A204.1 (cell line): ENCODE data around the gene ADARB1.

Source experiments
- FAIRE-seq: peaks from 2 replicates; lab custom pipeline; 2012; peaks lifted over from hg19 to GRCh38; lab: Jason Lieb, UNC

ADARB1 gene

DNA sequence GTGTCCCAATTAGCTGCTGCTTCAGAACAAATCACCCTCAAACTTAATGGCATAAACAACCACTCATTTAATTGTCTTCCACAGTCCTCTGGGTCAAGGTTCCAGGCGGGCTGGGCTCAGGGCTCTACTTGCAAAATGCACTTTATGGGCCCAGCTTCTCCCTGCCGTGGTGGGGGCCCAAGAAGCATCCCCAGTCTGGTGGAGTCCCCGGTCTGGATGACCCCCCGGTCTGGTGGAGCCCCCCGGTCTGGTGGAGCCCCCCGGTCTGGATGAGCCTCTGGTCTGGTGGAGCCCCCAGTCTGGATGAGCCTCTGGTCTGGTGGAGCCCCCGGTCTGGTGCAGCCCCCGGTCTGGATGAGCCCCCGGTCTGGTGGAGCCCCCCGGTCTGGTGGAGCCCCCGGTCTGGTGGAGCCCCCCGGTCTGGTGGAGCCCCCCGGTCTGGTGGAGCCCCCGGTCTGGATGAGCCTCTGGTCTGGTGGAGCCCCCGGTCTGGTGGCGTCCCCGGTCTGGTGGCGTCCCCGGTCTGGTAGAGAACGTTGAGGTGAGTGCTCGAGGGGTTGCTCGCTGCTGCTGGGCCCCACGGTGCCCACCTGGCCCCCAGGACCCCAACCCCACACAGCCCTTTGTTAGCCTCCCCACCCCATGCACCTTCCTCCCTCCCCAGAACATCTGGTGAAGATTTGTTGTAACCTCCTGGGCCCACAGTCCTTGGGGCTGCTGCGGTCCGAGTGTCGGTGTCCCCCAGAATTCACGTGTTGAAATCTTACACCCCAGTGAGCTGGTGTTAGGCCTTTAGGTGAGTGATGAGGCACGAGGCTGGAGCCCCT, 179.5 kb downstream of the ADARB1 start:
- no peak for FAIRE-seq

- FAIRE-seq = no peak
Observed at GRCh38 chr21:45254460-45254930, 180.1 kb downstream of the ADARB1 start.

GRCh38 chr21:45255381-45256020, 181.1 kb downstream of the ADARB1 start:
- FAIRE-seq = no peak

- FAIRE-seq = no peak
Observed at GRCh38 chr21:45256021-45256911, 181.9 kb downstream of the ADARB1 start.

- no peak for FAIRE-seq
Observed at GRCh38 chr21:45256912-45257672, 182.7 kb downstream of the ADARB1 start.

DNA sequence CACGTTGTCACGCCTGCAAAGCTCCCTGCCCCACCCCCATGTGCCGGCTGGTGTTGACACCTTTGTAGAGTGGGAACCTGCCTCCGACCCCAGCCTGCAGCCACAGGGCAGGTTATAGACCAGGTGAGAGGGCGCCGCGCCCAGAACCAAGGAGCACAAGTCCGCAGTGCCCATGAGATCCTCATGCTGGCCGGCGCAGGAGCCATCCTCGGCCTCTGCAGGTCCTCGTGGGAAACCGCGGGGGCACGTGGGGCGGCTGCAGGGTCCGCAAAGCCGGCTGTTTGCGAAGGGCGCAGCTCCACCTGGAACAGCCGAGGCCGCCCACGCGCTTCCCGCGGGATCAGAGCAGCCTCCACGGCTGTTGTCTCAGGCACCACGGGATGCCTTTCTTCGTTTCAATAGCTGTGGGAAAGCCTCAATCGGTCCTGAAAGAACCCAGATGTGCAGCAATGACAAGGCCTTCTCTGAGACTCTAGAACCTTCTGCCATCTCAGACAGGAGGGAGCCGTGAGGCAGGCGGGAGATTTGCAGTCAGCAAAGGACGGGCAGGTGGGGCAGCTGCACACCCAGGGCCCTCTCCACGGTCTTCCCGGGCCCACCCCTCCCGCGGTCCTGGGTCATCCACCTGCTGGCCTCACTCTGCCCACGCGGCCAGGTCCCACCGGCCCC, 183.4 kb downstream of the ADARB1 start:
- no peak for FAIRE-seq

- FAIRE-seq = no peak
Observed at GRCh38 chr21:45258466-45258865, 184.1 kb downstream of the ADARB1 start.

- no peak for FAIRE-seq
Observed at GRCh38 chr21:45259206-45259840, 184.9 kb downstream of the ADARB1 start.

- no peak for FAIRE-seq
Observed at GRCh38 chr21:45260191-45260825, 185.9 kb downstream of the ADARB1 start.

- FAIRE-seq = no peak
Observed at GRCh38 chr21:45261093-45261492, 186.7 kb downstream of the ADARB1 start.

GRCh38 chr21:45262041-45262581, 187.7 kb downstream of the ADARB1 start:
- no peak for FAIRE-seq

- FAIRE-seq = no peak
Observed at GRCh38 chr21:45262616-45263015, 188.2 kb downstream of the ADARB1 start.

DNA sequence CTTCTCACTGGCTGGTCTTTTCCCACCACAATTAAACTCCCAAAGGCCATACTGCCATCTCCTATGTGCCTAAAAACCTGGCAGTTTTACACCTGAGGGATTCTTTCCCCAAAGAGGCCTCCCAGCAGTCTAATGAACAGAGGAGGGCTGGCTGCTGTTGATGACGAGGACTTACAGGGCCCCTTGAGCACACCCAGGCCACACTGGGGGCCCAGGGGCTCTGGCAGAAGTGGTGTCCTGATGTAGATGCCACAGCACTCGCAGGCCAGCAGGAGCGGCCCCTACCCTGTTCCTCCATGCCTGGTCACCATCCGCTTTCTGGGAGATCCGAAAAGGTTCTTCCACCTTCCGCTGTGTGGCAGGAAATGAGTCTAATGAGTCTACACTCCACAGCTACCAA, 189.2 kb downstream of the ADARB1 start:
- FAIRE-seq = no peak

DNA sequence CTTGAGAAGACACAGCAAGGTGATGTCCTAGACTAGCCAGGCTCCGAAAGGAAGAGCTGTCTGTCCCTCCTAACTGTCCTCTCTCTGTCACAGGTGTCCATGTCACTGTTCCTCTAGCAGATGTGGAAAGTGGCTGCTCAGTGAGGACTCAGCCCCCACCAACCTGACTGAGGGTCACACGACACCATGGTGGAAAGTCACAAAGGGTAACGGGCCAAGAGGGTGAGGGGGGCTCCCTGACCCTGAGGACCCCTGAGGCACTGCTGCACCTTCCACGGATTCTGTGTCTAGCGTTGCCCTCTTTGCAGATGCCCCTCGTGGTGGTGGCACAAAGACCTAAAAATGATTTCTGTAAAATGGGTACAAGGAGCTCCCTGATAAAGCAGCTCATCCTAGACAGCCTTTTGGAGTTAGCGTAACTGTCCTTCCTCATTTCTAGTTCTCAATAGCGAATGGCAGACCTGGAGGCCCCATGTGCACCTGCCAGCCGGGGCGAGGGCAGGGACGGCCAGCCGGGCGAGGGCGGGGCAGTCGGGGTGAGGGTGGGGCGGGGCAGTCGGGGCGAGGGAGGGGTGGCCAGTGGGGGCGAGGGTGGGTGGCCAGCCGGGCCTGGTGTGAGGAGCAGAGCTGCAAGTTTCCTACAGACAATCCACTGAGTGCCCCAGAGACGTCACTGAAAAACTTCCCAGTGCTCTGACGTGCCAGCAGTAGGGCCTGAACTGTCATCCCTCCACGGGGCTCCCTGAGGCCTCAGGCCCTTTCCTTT, 189.9 kb downstream of the ADARB1 start:
- FAIRE-seq = no peak

- FAIRE-seq = no peak
Observed at GRCh38 chr21:45264912-45265515, 190.6 kb downstream of the ADARB1 start.

- no peak for FAIRE-seq
Observed at GRCh38 chr21:45265721-45266517, 191.5 kb downstream of the ADARB1 start.

- FAIRE-seq = no peak
Observed at GRCh38 chr21:45266518-45267389, 192.4 kb downstream of the ADARB1 start.
